GM12891 (cell line): ENCODE results near the gene IER3.

ENCODE experiments used
- POLR2A ChIP-seq: IDR thresholded peaks from 2 replicates; pipeline ENCODE4 v1.6.1; 2011; ENCODE audit warnings: low read depth, low read length, control low read depth
- POLR2AphosphoS5 ChIP-seq: IDR thresholded peaks from 2 replicates; pipeline ENCODE4 v1.6.1; 2011; ENCODE audit warnings: low read depth, low read length, control low read depth
- TAF1 ChIP-seq: IDR thresholded peaks from 2 replicates; pipeline ENCODE4 v1.6.1; 2011; ENCODE audit warnings: low read depth, low read length, control low read depth

GRCh38 chr6:30789606-30790005 is 45.3 kb upstream of the IER3 start:
- no peak for TF ChIP-seq POLR2A
- no peak for TF ChIP-seq POLR2AphosphoS5
- TF ChIP-seq TAF1, result no peak
